ENCODE measurements around the gene INHBB.
"Not testable (repeated sequence)": the region's sequence is repeated elsewhere in the genome, so short reads cannot be mapped to it uniquely, and the experiment has no call there.

INHBB gene

GRCh38 chr2:120316071-120316470, 29.9 kb upstream of the INHBB start:
- DNase-seq (ENCODE audit: low read depth in 1 of 2, low spot score in 1 of 2) = no peak

- no peak for DNase-seq (ENCODE audit: low read depth in 1 of 2, low spot score in 1 of 2)
Observed at GRCh38 chr2:120316528-120317179, 29.3 kb upstream of the INHBB start.

DNA sequence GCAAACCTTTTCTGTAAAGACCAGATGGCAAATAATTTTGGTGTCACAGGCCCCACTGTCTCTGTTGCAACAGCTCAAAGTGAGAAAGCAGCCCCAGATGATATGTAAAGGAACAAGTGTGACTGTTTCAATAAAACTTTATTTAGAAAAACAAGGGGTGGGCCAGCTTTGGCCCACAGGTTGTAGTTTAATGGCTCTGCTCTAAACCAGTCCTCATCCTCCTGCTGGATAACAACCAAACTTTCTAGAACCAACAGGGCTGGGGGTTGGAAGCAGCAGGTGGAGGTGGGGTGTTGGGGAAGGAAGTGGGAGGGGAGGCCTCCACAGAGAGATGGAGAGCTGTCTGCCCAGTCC, 28.8 kb upstream of the INHBB start:
- no peak for DNase-seq (ENCODE audit: low read depth in 1 of 2, low spot score in 1 of 2)

DNA sequence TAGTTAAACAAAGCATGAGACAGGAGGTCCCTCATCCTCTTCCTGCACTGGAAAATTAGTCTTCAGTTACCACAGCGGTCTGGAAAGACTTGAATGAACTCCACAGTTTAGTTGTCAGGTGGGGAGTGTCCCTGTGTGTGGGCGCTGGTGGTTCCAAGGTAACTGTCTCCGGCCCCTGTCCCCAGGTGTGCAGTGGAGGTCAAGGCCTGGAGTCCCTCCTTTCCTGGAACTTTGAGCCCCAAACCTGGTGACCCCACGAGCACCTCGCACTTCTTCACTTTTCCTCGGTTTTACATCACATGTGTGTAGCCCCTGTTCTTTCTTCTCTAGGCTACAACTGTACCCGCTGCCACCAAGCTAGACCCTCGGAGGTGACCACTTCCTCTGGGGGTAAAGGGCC, 28.0 kb upstream of the INHBB start:
- no peak for DNase-seq (ENCODE audit: low read depth in 1 of 2, low spot score in 1 of 2)

DNA sequence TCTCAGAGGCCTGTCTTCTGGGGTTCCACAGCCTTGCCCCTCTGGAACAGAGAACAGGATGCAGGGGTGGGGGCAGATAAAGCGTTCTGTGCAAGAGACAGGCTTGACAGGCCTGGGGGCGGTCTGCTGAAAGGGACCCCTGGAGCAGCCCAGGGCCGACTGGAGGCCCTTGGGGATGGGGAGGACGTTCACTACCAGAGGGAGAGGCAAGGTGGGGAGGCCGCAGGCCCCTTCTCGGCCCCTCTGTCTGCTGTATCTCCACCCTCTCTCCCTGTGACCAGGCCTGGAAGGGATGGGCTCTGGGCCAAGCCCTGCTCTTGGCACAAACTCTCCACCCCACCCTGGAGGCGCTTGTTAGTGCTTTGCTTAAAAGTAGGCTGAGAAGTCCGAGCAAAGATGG, 27.3 kb upstream of the INHBB start:
- DNase-seq (ENCODE audit: low read depth in 1 of 2, low spot score in 1 of 2) = no peak

GRCh38 chr2:120319123-120319522, 26.8 kb upstream of the INHBB start:
- no peak for DNase-seq (ENCODE audit: low read depth in 1 of 2, low spot score in 1 of 2)

GRCh38 chr2:120319686-120320317, 26.1 kb upstream of the INHBB start:
- no peak for DNase-seq (ENCODE audit: low read depth in 1 of 2, low spot score in 1 of 2)

- DNase-seq (ENCODE audit: low read depth in 1 of 2, low spot score in 1 of 2) = no peak
Observed at GRCh38 chr2:120320318-120320851, 25.6 kb upstream of the INHBB start.

DNA sequence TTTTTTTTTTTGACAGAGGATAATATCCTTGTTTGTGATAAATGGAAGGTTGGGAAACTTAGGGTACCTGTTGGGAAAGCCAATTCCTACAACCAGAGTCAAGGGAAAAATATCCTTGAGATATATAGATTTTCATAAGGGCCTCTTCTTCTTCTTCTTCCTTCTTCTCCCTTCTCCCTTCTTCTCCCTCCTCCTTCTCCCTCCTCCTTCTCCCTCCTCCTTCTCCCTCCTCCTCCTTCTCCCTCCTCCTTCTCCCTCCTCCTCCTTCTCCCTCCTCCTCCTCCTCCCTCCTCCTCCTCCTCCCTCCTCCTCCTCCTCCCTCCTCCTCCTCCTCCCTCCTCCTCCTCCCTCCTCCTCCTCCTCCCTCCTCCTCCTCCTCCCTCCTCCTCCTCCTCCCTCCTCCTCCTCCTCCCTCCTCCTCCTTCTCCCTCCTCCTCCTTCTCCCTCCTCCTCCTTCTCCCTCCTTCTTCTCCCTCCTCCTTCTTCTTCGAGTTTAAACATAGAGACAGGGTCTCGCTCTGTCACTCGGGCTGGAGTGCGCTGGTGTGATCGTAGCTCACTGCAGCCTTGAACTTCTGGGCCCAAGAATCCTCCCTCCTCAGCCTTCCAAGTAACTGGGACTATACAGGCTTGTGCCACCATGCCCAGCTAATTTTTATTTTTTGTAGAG, 24.9 kb upstream of the INHBB start:
- not testable (repeated sequence) for DNase-seq (ENCODE audit: low read depth in 1 of 2, low spot score in 1 of 2)

- DNase-seq (ENCODE audit: low read depth in 1 of 2, low spot score in 1 of 2) = no peak
Observed at GRCh38 chr2:120321721-120322284, 24.1 kb upstream of the INHBB start.

DNA sequence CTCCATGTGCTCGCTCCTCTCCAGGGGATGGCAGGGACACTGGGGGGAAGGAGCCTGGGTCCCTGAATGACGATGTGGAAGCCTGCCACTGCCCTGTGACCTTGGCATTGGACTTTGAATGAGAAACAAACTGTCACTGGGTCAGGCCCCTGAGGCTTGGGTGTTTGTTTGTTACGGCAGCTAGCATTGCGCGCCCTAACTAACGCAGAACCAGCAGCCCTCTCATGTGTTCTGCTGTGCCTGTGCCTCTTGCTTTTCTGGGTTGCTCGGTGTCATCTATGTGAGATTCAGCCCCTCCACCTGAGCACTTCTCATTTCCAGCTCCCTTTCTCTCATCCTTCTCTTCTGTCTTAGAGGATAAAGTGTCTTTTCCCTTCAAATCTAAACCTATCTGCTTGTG, 23.6 kb upstream of the INHBB start:
- DNase-seq (ENCODE audit: low read depth in 1 of 2, low spot score in 1 of 2) = no peak

GRCh38 chr2:120323214-120323613, 22.7 kb upstream of the INHBB start:
- DNase-seq (ENCODE audit: low read depth in 1 of 2, low spot score in 1 of 2) = no peak

DNA sequence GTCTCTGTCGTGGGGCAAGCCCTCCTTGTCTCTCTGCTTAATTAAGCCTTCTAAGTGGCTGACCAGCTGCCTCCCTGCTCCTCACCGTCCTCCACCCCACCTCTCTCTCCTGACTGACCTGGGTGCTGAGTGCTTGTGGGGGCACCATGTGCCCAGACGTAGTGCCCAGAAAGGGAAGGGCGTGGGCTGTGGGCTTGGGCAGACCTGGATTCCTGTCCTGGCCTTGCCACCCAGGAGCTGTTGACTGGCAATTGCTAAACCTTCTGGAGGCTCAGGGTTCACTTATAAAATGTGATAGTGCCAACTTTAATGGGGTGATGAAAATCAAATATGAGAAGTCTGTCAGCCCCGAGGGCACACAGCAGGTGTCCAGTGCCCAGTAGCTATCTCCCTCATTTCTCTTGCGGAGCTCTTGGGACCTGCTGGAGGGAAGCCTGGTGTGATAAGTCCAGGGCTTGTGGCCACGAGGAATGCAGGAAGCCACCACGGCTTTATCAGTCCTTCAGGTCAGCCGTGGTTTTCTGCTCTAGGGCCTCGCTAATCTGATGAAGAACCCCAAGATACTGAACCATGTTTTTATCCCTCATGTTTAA, 22.0 kb upstream of the INHBB start:
- DNase-seq (ENCODE audit: low read depth in 1 of 2, low spot score in 1 of 2) = no peak

- no peak for DNase-seq (ENCODE audit: low read depth in 1 of 2, low spot score in 1 of 2)
Observed at GRCh38 chr2:120324933-120325332, 21.0 kb upstream of the INHBB start.

DNA sequence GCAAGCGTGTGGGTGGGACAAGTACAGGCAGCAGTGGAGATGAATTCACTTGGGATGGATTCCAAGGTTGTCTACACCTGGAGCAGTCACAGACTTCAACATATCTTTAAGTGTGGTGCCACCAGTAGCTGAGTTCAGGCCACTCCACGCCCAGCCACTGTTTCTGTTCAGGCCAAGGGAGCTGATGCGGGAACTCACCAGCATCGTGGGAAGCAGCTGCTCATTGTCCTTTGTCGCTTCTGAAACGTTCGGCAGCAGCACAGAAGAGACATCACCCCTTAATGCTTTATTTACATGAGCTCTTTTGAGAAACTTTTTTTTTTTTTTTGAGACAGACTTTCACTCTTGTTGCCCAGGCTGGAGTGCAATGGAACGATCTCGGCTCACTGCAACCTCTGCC, 19.9 kb upstream of the INHBB start:
- no peak for DNase-seq (ENCODE audit: low read depth in 1 of 2, low spot score in 1 of 2)

- no peak for DNase-seq (ENCODE audit: low read depth in 1 of 2, low spot score in 1 of 2)
Observed at GRCh38 chr2:120330946-120331822, 14.8 kb upstream of the INHBB start.

- no peak for DNase-seq (ENCODE audit: low read depth in 1 of 2, low spot score in 1 of 2)
Observed at GRCh38 chr2:120331903-120332302, 14.0 kb upstream of the INHBB start.

DNA sequence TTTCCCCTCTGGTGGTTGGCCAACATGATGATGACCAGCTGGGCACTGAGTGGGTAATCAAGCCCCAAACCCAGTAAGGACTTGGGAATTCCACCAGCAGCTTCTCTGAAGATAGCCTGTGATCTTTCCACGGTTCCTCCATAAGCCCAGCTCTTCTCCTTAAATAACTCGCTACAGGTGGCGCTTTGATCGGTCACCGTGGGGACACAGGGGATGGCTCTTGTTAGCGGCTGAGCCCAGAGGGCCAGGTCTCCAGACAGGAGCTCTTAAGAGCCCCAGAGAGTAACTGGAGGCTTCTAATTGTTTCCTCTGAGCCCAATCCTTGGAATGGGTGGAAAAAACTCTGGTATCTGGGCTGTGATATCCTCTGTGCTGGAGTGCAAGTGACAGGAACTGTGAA, 13.6 kb upstream of the INHBB start:
- no peak for DNase-seq (ENCODE audit: low read depth in 1 of 2, low spot score in 1 of 2)

DNA sequence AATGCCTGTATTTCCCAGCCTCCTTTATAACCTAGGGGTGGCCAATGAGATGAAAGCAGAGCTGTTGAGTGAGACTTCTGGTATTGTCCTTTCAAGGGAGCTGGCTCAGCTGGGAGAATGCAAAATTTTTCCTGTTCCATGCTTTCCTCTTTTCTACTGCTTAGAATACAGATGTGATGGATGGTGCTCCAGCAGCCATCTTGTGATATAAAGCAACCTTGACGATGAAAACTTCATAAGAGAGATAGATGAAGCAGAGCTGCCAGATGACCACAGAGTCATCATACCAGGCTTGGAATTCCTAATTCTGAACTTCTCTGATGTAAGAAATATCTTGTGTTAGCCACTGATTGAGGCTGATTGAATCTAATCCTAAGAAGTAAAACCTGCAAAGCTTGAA, 11.9 kb upstream of the INHBB start:
- DNase-seq (ENCODE audit: low read depth in 1 of 2, low spot score in 1 of 2) = no peak

DNA sequence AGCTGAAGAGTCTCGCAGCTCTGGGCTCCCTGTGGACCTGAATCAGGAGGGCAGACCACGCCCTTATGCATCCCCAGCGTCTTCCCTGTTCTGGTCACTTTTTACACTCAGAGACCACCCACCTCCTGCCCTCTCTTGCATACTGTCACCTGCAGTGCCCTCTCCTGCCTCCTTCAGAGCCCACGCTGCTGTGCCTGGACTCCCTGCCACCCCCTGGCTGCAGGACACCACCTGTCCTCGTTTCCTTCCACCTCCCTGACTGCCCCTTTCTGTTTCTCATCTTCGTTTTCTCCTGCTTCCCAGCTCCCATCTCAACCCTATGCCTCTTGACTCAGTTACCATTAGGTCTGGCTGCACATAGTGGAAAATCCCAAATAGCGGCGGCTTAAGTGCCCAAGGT, 9.2 kb upstream of the INHBB start:
- DNase-seq (ENCODE audit: low read depth in 1 of 2, low spot score in 1 of 2) = no peak

DNA sequence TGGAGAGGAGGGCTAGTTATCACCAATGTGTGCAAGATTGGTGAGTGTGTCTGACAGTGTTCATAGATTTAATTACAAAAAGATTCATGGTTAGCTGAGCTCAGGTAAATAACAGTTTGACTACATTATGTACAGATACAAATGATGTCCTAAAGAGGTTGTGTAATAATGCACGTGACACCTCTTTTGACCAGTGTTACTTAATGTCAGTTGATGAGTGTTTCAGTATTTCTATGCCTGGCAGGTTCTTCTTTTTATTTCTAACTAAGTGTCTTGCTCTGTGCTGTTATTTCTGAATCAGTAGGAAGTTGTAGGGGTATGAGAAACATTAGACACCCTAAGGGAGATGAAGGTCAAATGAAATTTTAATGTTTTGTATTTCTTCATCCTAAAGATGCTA, 7.9 kb upstream of the INHBB start:
- no peak for DNase-seq (ENCODE audit: low read depth in 1 of 2, low spot score in 1 of 2)
